HepG2 (cell line): ENCODE measurements around the gene FAH. TPM values are rescaled to one million over a fixed set of nuclear protein-coding genes. Genes with fewer than 3 reads are reported as not detected.

Experiments used
- BHLHE40 ChIP-seq: IDR thresholded peaks from 2 replicates; pipeline ENCODE4 v1.6.1; 2011; ENCODE audit warnings: low read length, improper control_type of control experiment
- CEBPB ChIP-seq: IDR thresholded peaks from 2 replicates; pipeline ENCODE4 v1.6.1; 2011; ENCODE audit warnings: low read depth, low read length, improper control_type of control experiment, borderline replicate concordance
- ETV5 ChIP-seq: IDR thresholded peaks from 2 replicates; pipeline ENCODE4 v1.6.1; 2018; ENCODE audit warnings: missing biosample characterization, missing genetic modification reagents, inconsistent platforms, borderline replicate concordance
- PAF1 ChIP-seq: IDR thresholded peaks from 2 replicates; pipeline ENCODE4 v1.6.1; 2016; ENCODE audit warnings: missing genetic modification reagents, missing compliant biosample characterization
- RBAK ChIP-seq: sonication (generic); formaldehyde crosslinking; IDR thresholded peaks from 2 replicates; pipeline ENCODE4 v1.5.1; 2020; ENCODE audit warnings: mild to moderate bottlenecking, missing genetic modification reagents
- TGIF2 ChIP-seq: IDR thresholded peaks from 2 replicates; pipeline ENCODE4 v1.6.1; 2016; ENCODE audit warnings: control low read depth, missing compliant biosample characterization
- ZNF33A ChIP-seq: sonication (generic); formaldehyde crosslinking; IDR thresholded peaks from 2 replicates; pipeline ENCODE4 v1.5.1; 2020; ENCODE audit warnings: missing genetic modification reagents, mild to moderate bottlenecking, moderate library complexity, borderline replicate concordance
- ZNF629 ChIP-seq: sonication (generic); formaldehyde crosslinking; conservative IDR thresholded peaks from 2 replicates; pipeline ENCODE4 v1.5.0; 2020; ENCODE audit warnings: missing genetic modification reagents
- ZNF644 ChIP-seq: IDR thresholded peaks from 2 replicates; pipeline ENCODE4 v1.6.1; 2016; ENCODE audit warnings: low read depth
- polyA plus RNA-seq, 8 experiments: library from polyadenylated mRNA; depleted of rRNA in 3 of 8; stranded (reverse) in 7 of 8; unstranded in 1 of 8; fragments of >200 nt; fragmentation: Illumina TruSeq in 4 of 8; extraction: Trizol in 4 of 8; gene quantifications; 2 replicates each; pipeline versions ENCODE4 v1.2.1 to v1.2.3, GENCODE V29; 2011 to 2016; ENCODE audit warnings: low read depth in 4 of 8, missing spikeins in 1 of 8, mixed read lengths in 1 of 8; ENCODE audit not compliant: insufficient read depth in 1 of 8
- total RNA-seq, 5 experiments: library from RNA; depleted of rRNA; stranded (reverse); fragments of >200 nt; fragmentation: Illumina TruSeq; extraction: Trizol; gene quantifications; 2 replicates each; pipeline ENCODE4 v1.2.3, GENCODE V29; 2016; ENCODE audit warnings: low read depth in 1 of 5
- TF ChIP-seq, protein P1 (sequence below): sonication (generic); formaldehyde crosslinking; IDR thresholded peaks from 2 replicates; pipeline ENCODE4 v1.5.0; 2020; ENCODE audit warnings: mild to moderate bottlenecking, missing genetic modification reagents, borderline replicate concordance

The FAH gene
- total and polyA plus RNA-seq, 2 of the 13 experiments (the other 11 are each of a cell fraction or from before 2014, with no cell fraction given) = 36.6 to 75.0 TPM

DNA sequence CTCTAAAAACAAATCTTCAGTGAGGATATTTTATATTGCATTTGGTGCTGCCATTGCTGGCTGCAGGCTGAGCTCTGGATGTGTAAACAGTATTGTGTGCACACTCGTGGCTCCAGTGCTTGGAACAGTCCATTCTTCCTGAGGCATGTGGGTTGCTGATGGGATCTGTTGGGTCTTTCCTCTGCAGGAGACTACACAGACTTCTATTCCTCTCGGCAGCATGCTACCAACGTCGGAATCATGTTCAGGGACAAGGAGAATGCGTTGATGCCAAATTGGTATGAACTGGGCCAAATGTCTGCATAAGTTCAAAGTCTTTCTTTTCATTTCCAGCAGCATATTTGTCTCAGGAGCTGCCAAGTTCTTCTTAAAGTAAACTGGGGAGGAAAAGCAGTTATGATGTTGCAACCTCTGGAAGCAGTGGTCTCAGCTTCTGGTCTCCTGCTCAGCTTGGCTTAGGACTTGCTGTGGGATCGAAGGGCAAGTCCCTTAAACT is 9.3 kb downstream of the FAH start (continued):
- TF ChIP-seq, protein P1, sequence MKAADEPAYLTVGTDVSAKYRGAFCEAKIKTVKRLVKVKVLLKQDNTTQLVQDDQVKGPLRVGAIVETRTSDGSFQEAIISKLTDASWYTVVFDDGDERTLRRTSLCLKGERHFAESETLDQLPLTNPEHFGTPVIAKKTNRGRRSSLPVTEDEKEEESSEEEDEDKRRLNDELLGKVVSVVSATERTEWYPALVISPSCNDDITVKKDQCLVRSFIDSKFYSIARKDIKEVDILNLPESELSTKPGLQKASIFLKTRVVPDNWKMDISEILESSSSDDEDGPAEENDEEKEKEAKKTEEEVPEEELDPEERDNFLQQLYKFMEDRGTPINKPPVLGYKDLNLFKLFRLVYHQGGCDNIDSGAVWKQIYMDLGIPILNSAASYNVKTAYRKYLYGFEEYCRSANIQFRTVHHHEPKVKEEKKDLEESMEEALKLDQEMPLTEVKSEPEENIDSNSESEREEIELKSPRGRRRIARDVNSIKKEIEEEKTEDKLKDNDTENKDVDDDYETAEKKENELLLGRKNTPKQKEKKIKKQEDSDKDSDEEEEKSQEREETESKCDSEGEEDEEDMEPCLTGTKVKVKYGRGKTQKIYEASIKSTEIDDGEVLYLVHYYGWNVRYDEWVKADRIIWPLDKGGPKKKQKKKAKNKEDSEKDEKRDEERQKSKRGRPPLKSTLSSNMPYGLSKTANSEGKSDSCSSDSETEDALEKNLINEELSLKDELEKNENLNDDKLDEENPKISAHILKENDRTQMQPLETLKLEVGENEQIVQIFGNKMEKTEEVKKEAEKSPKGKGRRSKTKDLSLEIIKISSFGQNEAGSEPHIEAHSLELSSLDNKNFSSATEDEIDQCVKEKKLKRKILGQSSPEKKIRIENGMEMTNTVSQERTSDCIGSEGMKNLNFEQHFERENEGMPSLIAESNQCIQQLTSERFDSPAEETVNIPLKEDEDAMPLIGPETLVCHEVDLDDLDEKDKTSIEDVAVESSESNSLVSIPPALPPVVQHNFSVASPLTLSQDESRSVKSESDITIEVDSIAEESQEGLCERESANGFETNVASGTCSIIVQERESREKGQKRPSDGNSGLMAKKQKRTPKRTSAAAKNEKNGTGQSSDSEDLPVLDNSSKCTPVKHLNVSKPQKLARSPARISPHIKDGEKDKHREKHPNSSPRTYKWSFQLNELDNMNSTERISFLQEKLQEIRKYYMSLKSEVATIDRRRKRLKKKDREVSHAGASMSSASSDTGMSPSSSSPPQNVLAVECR (CRISPR knock-in tag) = no peak; the same call in 1 of the 2 replicates
- TF ChIP-seq RBAK (CRISPR knock-in tag) = 0 out of 2 replicates have a peak, but pooled peaks have one; percentile 36
- peak; percentile 8; the same call in 1 of the 2 replicates for TF ChIP-seq CEBPB
- no peak for TF ChIP-seq ZNF33A
- TF ChIP-seq ETV5 (CRISPR knock-in tag) = no peak
- TF ChIP-seq TGIF2 (CRISPR knock-in tag) = no peak
- peak; percentile 72 for TF ChIP-seq ZNF644
- peak; percentile 58 for TF ChIP-seq BHLHE40
- no peak for TF ChIP-seq PAF1 (CRISPR knock-in tag)
- no peak for TF ChIP-seq ZNF629 (CRISPR knock-in tag)
- TF ChIP-seq, all 625 proteins: peak for 15
